ENCODE data around the gene RNU1-2. TPM values are rescaled to one million over a fixed set of nuclear protein-coding genes. Genes with fewer than 3 reads are reported as not detected.

The RNU1-2 gene
- 2,564 and 3,022 TPM in 2 replicates for total RNA-seq (ENCODE audit: low replicate concordance)

DNA sequence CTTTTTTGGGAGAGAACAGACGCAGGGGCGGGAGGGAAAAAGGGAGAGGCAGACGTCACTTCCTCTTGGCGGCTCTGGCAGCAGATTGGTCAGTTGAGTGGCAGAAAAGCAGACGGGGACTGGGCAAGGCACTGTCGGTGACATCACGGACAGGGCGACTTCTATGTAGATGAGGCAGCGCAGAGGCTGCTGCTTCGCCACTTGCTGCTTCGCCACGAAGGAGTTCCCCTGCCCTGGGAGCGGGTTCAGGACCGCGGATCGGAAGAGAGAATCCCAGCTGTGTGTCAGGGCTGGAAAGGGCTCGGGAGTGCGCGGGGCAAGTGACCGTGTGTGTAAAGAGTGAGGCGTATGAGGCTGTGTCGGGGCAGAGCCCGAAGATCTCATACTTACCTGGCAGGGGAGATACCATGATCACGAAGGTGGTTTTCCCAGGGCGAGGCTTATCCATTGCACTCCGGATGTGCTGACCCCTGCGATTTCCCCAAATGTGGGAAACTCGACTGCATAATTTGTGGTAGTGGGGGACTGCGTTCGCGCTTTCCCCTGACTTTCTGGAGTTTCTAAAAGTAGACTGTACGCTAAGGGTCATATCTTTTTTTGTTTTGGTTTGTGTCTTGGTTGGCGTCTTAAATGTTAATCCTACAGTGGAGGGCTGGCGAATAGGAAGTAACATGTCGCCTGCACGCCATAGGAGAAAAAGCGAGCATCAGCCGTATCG is at the start of gene RNU1-2:
Gene RNU1-2 (plus strand): TSS at position 383 of the 718 bp plus-strand sequence.

DNA sequence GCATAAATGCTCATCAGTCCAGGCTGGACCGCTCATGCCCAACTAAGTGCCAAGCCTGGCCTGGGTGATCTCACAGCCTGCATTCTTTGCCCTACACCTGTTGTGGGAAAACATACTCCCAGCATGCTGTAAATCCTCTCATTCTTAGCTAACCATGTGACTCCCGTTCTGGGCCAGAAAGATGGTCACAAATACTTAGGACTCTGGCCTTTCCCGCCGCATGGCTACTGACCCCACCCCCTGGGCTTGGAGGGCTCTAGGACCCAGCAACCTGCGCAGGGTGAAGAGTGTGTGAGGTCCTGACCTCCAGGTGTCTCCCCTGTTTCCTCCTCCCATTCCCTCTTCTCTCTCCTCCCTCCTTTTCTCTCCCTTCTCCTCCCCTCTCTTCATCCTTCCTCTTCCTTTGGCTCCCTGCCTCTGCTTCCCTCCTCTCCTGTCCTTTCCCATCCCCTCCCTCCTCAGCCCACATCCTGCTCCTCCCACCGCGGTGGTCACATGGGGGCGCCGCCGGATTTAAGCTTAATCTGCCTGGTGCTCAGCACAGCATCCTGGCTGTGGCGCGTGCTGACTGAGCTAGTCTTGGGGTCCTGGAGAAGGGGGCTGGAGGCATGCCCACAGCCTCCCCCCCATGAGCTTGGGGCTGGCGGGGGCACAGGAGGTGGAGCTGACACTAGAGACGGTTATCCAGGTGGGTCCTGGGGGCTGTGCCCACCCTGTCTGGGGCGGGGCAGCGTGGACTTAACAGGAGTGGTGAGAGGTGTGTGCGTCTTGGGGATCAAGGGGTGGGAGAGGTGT is 25.8 kb downstream of the RNU1-2 start, which contains the start of gene CROCC:
Gene CROCC (plus strand): TSS at position 541 of the 795 bp plus-strand sequence. CDS start 88 bp downstream, at position 629.

Other genes starting within 250 kb of the RNU1-2 start
- gene RNU1-3, start 229.0 kb upstream of the RNU1-2 start, total RNA-seq (ENCODE audit: low replicate concordance), result 2,564 and 3,022 TPM in 2 replicates
- 2,564 and 3,022 TPM in 2 replicates for gene RNU1-4, start 155.5 kb upstream of the RNU1-2 start, total RNA-seq (ENCODE audit: low replicate concordance)
- 18.5 and 18.9 TPM in 2 replicates for gene CROCC, start 26.0 kb downstream of the RNU1-2 start, total RNA-seq (ENCODE audit: low replicate concordance)
- gene MFAP2, start 84.6 kb downstream of the RNU1-2 start, total RNA-seq (ENCODE audit: low replicate concordance), result 25.4 and 79.5 TPM in 2 replicates
- 11.1 and 62.0 TPM in 2 replicates for gene ATP13A2, start 115.9 kb downstream of the RNU1-2 start, total RNA-seq (ENCODE audit: low replicate concordance)
- gene SDHB, start 158.1 kb downstream of the RNU1-2 start, total RNA-seq (ENCODE audit: low replicate concordance), result 106 and 144 TPM in 2 replicates
- gene PADI2, start 223.5 kb downstream of the RNU1-2 start, total RNA-seq (ENCODE audit: low replicate concordance), result 0.12 and 0.60 TPM in 2 replicates

Measured in smooth muscle cell of the coronary artery (primary cell).